PC-9 (cell line): ENCODE measurements around the gene GAN. TPM values are rescaled to one million over a fixed set of nuclear protein-coding genes. Genes with fewer than 3 reads are reported as not detected.

Source experiments
- BruUV-seq: library from RNA; stranded (reverse); fragments of 400-500 nt; replicated peaks from 2 replicates; lab custom pipeline; 2021; lab: Mats Ljungman, UMichigan
- CTCF ChIA-PET: fragments of 300-600 bp; sonication (Branson Sonifier 250); formaldehyde crosslinking; loops from one replicate; lab custom pipeline; 2022; ENCODE audit warnings: antibody characterized with exemption; lab: Charles Lee
- POLR2A ChIA-PET: fragments of 300-600 bp; sonication (Branson Sonifier 250); formaldehyde crosslinking; loops from one replicate; lab custom pipeline; 2022; ENCODE audit warnings: antibody characterized with exemption; ENCODE audit not compliant: unreplicated experiment; lab: Charles Lee
- DNase-seq, 2 experiments: peaks; one replicate each; pipeline versions ENCODE4 v3.0.0 to v3.0.0-alpha.2; 2015 to 2022; ENCODE audit warnings: mixed read lengths in 1 of 2
- H2AFZ ChIP-seq: fragments of 200-600 bp; sonication (generic); 2 replicates; pipeline ENCODE4 v1.8.1; 2017; ENCODE audit warnings: antibody characterized with exemption
- H3F3A ChIP-seq: fragments of 200-600 bp; sonication (generic); 2 replicates; pipeline ENCODE4 v1.8.1; 2017; ENCODE audit warnings: antibody characterized with exemption, mild to moderate bottlenecking, low read depth; ENCODE audit not compliant: insufficient read depth
- H3K27ac ChIP-seq: fragments of 200-600 bp; sonication (generic); 2 replicates; pipeline ENCODE4 v1.6.1; 2016; ENCODE audit warnings: mixed run types
- H3K27me3 ChIP-seq: fragments of 200-600 bp; sonication (generic); 2 replicates; pipeline ENCODE4 v1.6.1; 2016; ENCODE audit warnings: low read depth, mixed run types; ENCODE audit not compliant: insufficient read depth
- H3K36me3 ChIP-seq: fragments of 200-600 bp; sonication (generic); 2 replicates; pipeline ENCODE4 v1.6.1; 2016; ENCODE audit warnings: low read depth, mixed run types
- H3K4me1 ChIP-seq: fragments of 200-600 bp; sonication (generic); replicated peaks from 2 replicates; pipeline ENCODE4 v1.6.1; 2016; ENCODE audit warnings: mixed run types; ENCODE audit not compliant: insufficient read depth
- H3K4me2 ChIP-seq: fragments of 200-600 bp; sonication (generic); 2 replicates; pipeline ENCODE4 v1.6.1; 2017; ENCODE audit warnings: mixed run types
- H3K4me3 ChIP-seq: fragments of 200-600 bp; sonication (generic); 2 replicates; pipeline ENCODE4 v1.6.1; 2016; ENCODE audit warnings: mixed run types
- H3K79me2 ChIP-seq: fragments of 200-600 bp; sonication (generic); 2 replicates; pipeline ENCODE4 v1.6.1; 2017; ENCODE audit warnings: low read depth, mixed run types
- H3K9me2 ChIP-seq: fragments of 200-600 bp; sonication (generic); 2 replicates; pipeline ENCODE4 v1.8.1; 2017; ENCODE audit warnings: mild to moderate bottlenecking; ENCODE audit not compliant: insufficient read depth
- H3K9me3 ChIP-seq: fragments of 200-600 bp; sonication (generic); 2 replicates; pipeline ENCODE4 v1.8.1; 2016; ENCODE audit warnings: low read depth; ENCODE audit not compliant: insufficient read depth
- H4K20me1 ChIP-seq: fragments of 200-600 bp; sonication (generic); 2 replicates; pipeline ENCODE4 v1.8.1; 2017; ENCODE audit not compliant: insufficient read depth
- CTCF ChIP-seq: fragments of 200-600 bp; sonication (generic); conservative IDR thresholded peaks from 2 replicates; pipeline ENCODE4 v1.6.1; 2017; ENCODE audit warnings: mixed run types, antibody characterized with exemption, mild to moderate bottlenecking, moderate library complexity
- EZH2 ChIP-seq: fragments of 200-600 bp; sonication (generic); IDR thresholded peaks from 2 replicates; pipeline ENCODE4 v1.8.0; 2017; ENCODE audit warnings: antibody characterized with exemption, low read depth
- intact Hi-C: fragments of 100-400 bp; cut with micrococcal nuclease; formaldehyde crosslinking; loops from one replicate; pipeline ENCODE4 v1.10.0; 2022; ENCODE audit not compliant: unreplicated experiment
- total RNA-seq: library from RNA; stranded (reverse); gene quantifications from 2 replicates; pipeline ENCODE4 v1.2.3, GENCODE V29; 2021

Gene GAN
- total RNA-seq, 1 experiment from 2014 or later: 11.9 TPM

GRCh38 chr16:81413245-81413990 lies 98.7 kb downstream of the GAN start:
- Histone ChIP-seq H3K4me3 (no peak overlapping the region), H3K36me3 (no peaks in the 10 kb centered on the region), H3K9me3 (no peaks in the 10 kb centered on the region), H3K27ac (no peak overlapping the region), H3K79me2 (no peaks in the 10 kb centered on the region), H3K4me1 (no peaks in the 10 kb centered on the region), H4K20me1 (no peaks in the 10 kb centered on the region), H3K4me2 (no peak overlapping the region), H2AFZ (no peak overlapping the region), H3K27me3 (no peaks in the 10 kb centered on the region), H3K9me2 (no peaks in the 10 kb centered on the region), H3F3A (no peaks in the 10 kb centered on the region)
- no TSS peak for BruUV-seq
- intact Hi-C loops: no loop called here
- ChIA-PET POLR2A (no interaction called here), CTCF (no interaction called here)
- TF ChIP-seq CTCF (no peak), EZH2 (no peak)
- DNase-seq: no peak

GRCh38 chr16:81415751-81416150 lies 101.0 kb downstream of the GAN start:
- no peaks in the 10 kb centered on the region for H4K20me1 ChIP-seq
- no TSS peak for BruUV-seq
- no peak overlapping the region for H3K4me2 ChIP-seq
- intact Hi-C loops: no loop called here
- CTCF ChIA-PET: no interaction called here
- no peak for TF ChIP-seq EZH2
- no peak for TF ChIP-seq CTCF
- peaks cover 3% of the 10 kb centered on the region; the same call in 1 of the 2 replicates for H3F3A ChIP-seq
- no peak overlapping the region for H3K4me3 ChIP-seq
- no peaks in the 10 kb centered on the region for H3K9me2 ChIP-seq
- DNase-seq: no peak
- H3K36me3 ChIP-seq: no peaks in the 10 kb centered on the region
- H3K27ac ChIP-seq: no peak overlapping the region
- no peak overlapping the region for H2AFZ ChIP-seq
- no peaks in the 10 kb centered on the region for H3K27me3 ChIP-seq
- POLR2A ChIA-PET: no interaction called here
- peaks cover 2% of the 10 kb centered on the region for H3K4me1 ChIP-seq
- no peaks in the 10 kb centered on the region for H3K9me3 ChIP-seq
- no peaks in the 10 kb centered on the region for H3K79me2 ChIP-seq

GRCh38 chr16:81416749-81417148 lies 102.0 kb downstream of the GAN start:
- Histone ChIP-seq H2AFZ (no peak overlapping the region), H3K4me3 (no peak overlapping the region), H3K36me3 (no peaks in the 10 kb centered on the region), H3K4me1 (peaks cover 12% of the 10 kb centered on the region), H3K9me2 (no peaks in the 10 kb centered on the region), H4K20me1 (no peaks in the 10 kb centered on the region), H3F3A (peaks cover 13% of the 10 kb centered on the region), H3K4me2 (no peak overlapping the region), H3K27me3 (no peaks in the 10 kb centered on the region), H3K79me2 (no peaks in the 10 kb centered on the region), H3K9me3 (no peaks in the 10 kb centered on the region), H3K27ac (no peak overlapping the region)
- BruUV-seq: no TSS peak
- POLR2A ChIA-PET: no interaction called here
- CTCF ChIA-PET: no interaction called here
- intact Hi-C loops: no loop called here
- TF ChIP-seq EZH2: no peak
- TF ChIP-seq CTCF: no peak
- DNase-seq: no peak
